GM12878 (cell line): Measurements from ENCODE around the gene PLA2G6. TPM values are rescaled to one million over a fixed set of nuclear protein-coding genes. Genes with fewer than 3 reads are reported as not detected.

Source experiments
- ATAC-seq: fragments of 200-7000 bp; cut with Tn5 transposase; 3 replicates; pipeline ENCODE4 v1.9.1; 2020; ENCODE audit warnings: mild to moderate bottlenecking, moderate library complexity
- BruUV-seq: library from RNA; stranded (reverse); fragments of 400-500 nt; replicated peaks from 2 replicates; lab custom pipeline; 2021; lab: Mats Ljungman, UMichigan
- CTCF ChIA-PET: fragments of 300-600 bp; sonication (Branson Sonifier 250); formaldehyde crosslinking; extraction: SDS; loops from one replicate; lab custom pipeline; 2021; ENCODE audit warnings: inconsistent platforms; lab: Yijun Ruan, JAX
- POLR2A ChIA-PET: fragments of 350-600 bp; formaldehyde crosslinking; extraction: SDS; loops from one replicate; lab custom pipeline; 2021; ENCODE audit warnings: inconsistent platforms; lab: Charles Lee
- RAD21 ChIA-PET: fragments of 300-600 bp; sonication (Branson Sonifier 250); formaldehyde crosslinking; loops from one replicate; lab custom pipeline; 2023; ENCODE audit warnings: antibody characterized with exemption; ENCODE audit not compliant: unreplicated experiment; lab: Charles Lee
- SMC1A ChIA-PET: fragments of 300-600 bp; sonication (Branson Sonifier 250); formaldehyde crosslinking; loops from one replicate; lab custom pipeline; 2023; ENCODE audit not compliant: unreplicated experiment, uncharacterized antibody; lab: Charles Lee
- DNase-seq: peaks from one replicate; pipeline ENCODE4 v3.0.0-alpha.2; 2011; ENCODE audit warnings: low read depth, low spot score
- FAIRE-seq: peaks from 3 replicates; lab custom pipeline; 2011; peaks lifted over from hg19 to GRCh38; lab: Jason Lieb, UNC
- H2AFZ ChIP-seq: 2 replicates; pipeline ENCODE4 v1.6.0; 2011; ENCODE audit warnings: low read depth, low read length, control low read depth; ENCODE audit not compliant: control insufficient read depth
- H3K27ac ChIP-seq: 2 replicates; pipeline ENCODE4 v1.5.1; 2011; ENCODE audit warnings: control low read depth; ENCODE audit not compliant: control insufficient read depth, insufficient read depth
- H3K27me3 ChIP-seq, 2 experiments: replicated peaks in 1 of 2; 2 replicates each; pipeline versions ENCODE4 v1.6.0 to v1.6.1; 2011; ENCODE audit warnings: low read length in 1 of 2; ENCODE audit not compliant: control insufficient read depth in 2 of 2, insufficient read depth in 2 of 2
- H3K36me3 ChIP-seq, 2 experiments: 2 replicates each; pipeline ENCODE4 v1.5.1; 2011; ENCODE audit warnings: low read length in 1 of 2; ENCODE audit not compliant: control insufficient read depth in 2 of 2, insufficient read depth in 2 of 2
- H3K4me1 ChIP-seq: 2 replicates; pipeline ENCODE4 v1.6.1; 2011; ENCODE audit warnings: mild to moderate bottlenecking, low read length, moderate library complexity, mixed read lengths; ENCODE audit not compliant: control insufficient read depth, insufficient read depth
- H3K4me2 ChIP-seq: 2 replicates; pipeline ENCODE4 v1.6.0; 2011; ENCODE audit warnings: control low read depth; ENCODE audit not compliant: control insufficient read depth, insufficient read depth
- H3K4me3 ChIP-seq: fragments of 200-600 bp; sonication (generic); 2 replicates; pipeline ENCODE4 v1.5.1; 2016
- H3K79me2 ChIP-seq: 2 replicates; pipeline ENCODE4 v1.6.0; 2011; ENCODE audit warnings: low read length; ENCODE audit not compliant: control insufficient read depth, insufficient read depth
- H3K9ac ChIP-seq: 2 replicates; pipeline ENCODE4 v1.8.0; 2011; ENCODE audit warnings: low read length, control low read depth, mixed read lengths; ENCODE audit not compliant: control insufficient read depth, insufficient read depth
- H3K9me3 ChIP-seq: replicated peaks from 3 replicates; pipeline ENCODE4 v1.5.1; 2011; ENCODE audit warnings: mild to moderate bottlenecking, low read length; ENCODE audit not compliant: control insufficient read depth, insufficient read depth
- H4K20me1 ChIP-seq: 2 replicates; pipeline ENCODE4 v1.6.0; 2011; ENCODE audit not compliant: control insufficient read depth, insufficient read depth
- BACH1 ChIP-seq: fragments of 450-650 bp; IDR thresholded peaks from 2 replicates; pipeline ENCODE4 v1.6.1; 2017; ENCODE audit warnings: mild to moderate bottlenecking, borderline replicate concordance
- BCL11A ChIP-seq: IDR thresholded peaks from 2 replicates; pipeline ENCODE4 v1.6.1; 2011; ENCODE audit warnings: low read depth, low read length
- FOXK2 ChIP-seq: fragments of 450-650 bp; IDR thresholded peaks from 2 replicates; pipeline ENCODE4 v1.6.1; 2017; ENCODE audit warnings: mild to moderate bottlenecking, moderate library complexity
- MLLT1 ChIP-seq: fragments of 450-650 bp; IDR thresholded peaks from 2 replicates; pipeline ENCODE4 v1.6.1; 2016; ENCODE audit warnings: mild to moderate bottlenecking
- SMAD1 ChIP-seq: fragments of 450-650 bp; IDR thresholded peaks from 2 replicates; pipeline ENCODE4 v1.6.1; 2018; ENCODE audit warnings: mild to moderate bottlenecking, low read depth; ENCODE audit not compliant: partially characterized antibody
- SPI1 ChIP-seq: IDR thresholded peaks from 2 replicates; pipeline ENCODE4 v1.6.1; 2011; ENCODE audit warnings: low read depth, mild to moderate bottlenecking, low read length, moderate library complexity, borderline replicate concordance; ENCODE audit not compliant: insufficient read depth
- TARDBP ChIP-seq: IDR thresholded peaks from 2 replicates; pipeline ENCODE4 v1.6.1; 2016; ENCODE audit warnings: borderline replicate concordance
- TBL1XR1 ChIP-seq: IDR thresholded peaks from 2 replicates; pipeline ENCODE4 v1.6.1; 2012; ENCODE audit warnings: low read depth, low read length, improper control_type of control experiment
- TCF3 ChIP-seq: IDR thresholded peaks from 2 replicates; pipeline ENCODE4 v1.6.1; 2012; ENCODE audit warnings: low read depth, mild to moderate bottlenecking, low read length, borderline replicate concordance; ENCODE audit not compliant: insufficient read depth
- WRNIP1 ChIP-seq: IDR thresholded peaks from 2 replicates; pipeline ENCODE4 v1.6.1; 2011; ENCODE audit warnings: low read depth, low read length, improper control_type of control experiment, borderline replicate concordance
- YBX1 ChIP-seq: fragments of 450-650 bp; IDR thresholded peaks from 2 replicates; pipeline ENCODE4 v1.6.1; 2016; ENCODE audit warnings: antibody characterized with exemption
- ZBTB4 ChIP-seq: fragments of 450-650 bp; formaldehyde crosslinking; IDR thresholded peaks from 2 replicates; pipeline ENCODE4 v1.4.0; 2022; ENCODE audit warnings: mild to moderate bottlenecking, moderate library complexity
- ZNF622 ChIP-seq: fragments of 450-650 bp; IDR thresholded peaks from 2 replicates; pipeline ENCODE4 v1.6.1; 2017; ENCODE audit warnings: mild to moderate bottlenecking, inconsistent platforms
- WGBS: methylation state at CpG from one replicate; pipeline ENCODE4 v1.1.6; 2016; ENCODE audit warnings: low lambda C conversion rate; ENCODE audit not compliant: insufficient replicate concordance, insufficient coverage; ENCODE audit errors: missing lambda C conversion rate; 5-methylcytosine and 5-hydroxymethylcytosine counted together
- in situ Hi-C: fragments of 300-500 bp; cut with MboI; formaldehyde crosslinking; loops from 9 replicates; pipeline ENCODE4 v1.14.3; 2018; ENCODE audit warnings: mixed read lengths
- intact Hi-C: fragments of 100-400 bp; cut with micrococcal nuclease; formaldehyde crosslinking; loops from one replicate; pipeline ENCODE4 v1.14.2; 2022; ENCODE audit not compliant: unreplicated experiment
- polyA plus RNA-seq, 11 experiments: library from polyadenylated mRNA; depleted of rRNA in 4 of 11; unstranded in 6 of 11; stranded (reverse) in 5 of 11; fragments of >200 nt; fragmentation: Nextera tagmentation in 4 of 11; fragmentation: Illumina TruSeq in 1 of 11; extraction: Ambion mirVana in 4 of 11; extraction: Trizol in 1 of 11; gene quantifications; 1 replicate in 1 of 11; 2 replicates in 10 of 11; pipeline versions ENCODE4 v1.2.1 to v1.2.3, GENCODE V29; 2011 to 2016; ENCODE audit warnings: inconsistent platforms in 2 of 11, missing spikeins in 2 of 11, low read depth in 1 of 11
- total RNA-seq, 4 experiments: library from RNA; depleted of rRNA in 3 of 4; stranded (reverse); fragments of >200 nt in 3 of 4; fragmentation: Illumina TruSeq in 1 of 4; extraction: Trizol in 1 of 4; gene quantifications; 2 replicates each; pipeline versions ENCODE4 v1.2.1 to v1.2.3, GENCODE V29; 2013 to 2021
- TF ChIP-seq, protein P1 (sequence below): IDR thresholded peaks from 2 replicates; pipeline ENCODE4 v1.6.1; 2011; ENCODE audit warnings: low read depth, mild to moderate bottlenecking, low read length, moderate library complexity, borderline replicate concordance; ENCODE audit errors: extremely low read depth
- TF ChIP-seq, protein P2 (sequence below): IDR thresholded peaks from 2 replicates; pipeline ENCODE4 v1.6.1; 2012; ENCODE audit warnings: improper control_type of control experiment, low read depth, low read length; ENCODE audit not compliant: insufficient replicate concordance

Gene PLA2G6
- total and polyA plus RNA-seq, 10 of the 15 experiments (the other 5 are each of a cell fraction or from before 2014, with no cell fraction given): 0.15 to 42.2 (median 15.8) TPM

DNA sequence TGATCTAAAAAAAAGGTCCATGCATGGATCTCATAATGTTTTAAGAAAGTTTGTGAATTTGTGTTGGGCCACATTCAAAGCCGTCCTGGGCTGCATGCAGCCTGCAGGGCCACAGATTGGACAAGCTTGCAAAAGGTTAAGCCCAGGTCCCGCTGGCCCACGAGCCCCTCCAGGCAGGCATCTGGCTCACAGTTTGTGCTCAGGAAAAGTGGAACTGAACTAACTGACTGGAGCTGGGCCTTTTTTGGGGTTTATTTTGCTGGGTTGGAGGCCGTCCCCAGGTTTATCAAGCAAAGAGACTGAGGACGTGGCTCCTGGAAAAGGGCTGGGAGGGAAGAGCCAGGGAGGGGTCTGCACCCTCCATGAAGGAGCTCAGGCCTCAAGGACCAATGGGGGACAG is 39.0 kb downstream of the PLA2G6 start:
- Histone ChIP-seq H4K20me1 (no peaks in the 10 kb centered on the region), H3K9me3 (no peaks in the 10 kb centered on the region), H3K4me3 (no peak overlapping the region), H3K4me1 (no peaks in the 10 kb centered on the region), H3K4me2 (no peak overlapping the region), H2AFZ (no peak overlapping the region), H3K36me3 (peaks cover 0 to 1% of the 10 kb centered on the region in 2 experiments; a peak in 1 of 4 replicates), H3K79me2 (no peaks in the 10 kb centered on the region), H3K27me3 (no peaks in the 10 kb centered on the region), H3K27ac (no peak overlapping the region), H3K9ac (no peak overlapping the region)
- POLR2A ChIA-PET: no interaction called here
- DNase-seq (no peak), ATAC-seq (no peak), FAIRE-seq (no peak)
- no TSS peak for BruUV-seq
- WGBS: 84% methylated on average over 5 of the region's 5 CpGs
- in situ Hi-C loops: no loop called here
- intact Hi-C loops: no loop called here
- RAD21 ChIA-PET: no interaction called here
- CTCF ChIA-PET: no interaction called here
- SMC1A ChIA-PET: no interaction called here
- no peak for TF ChIP-seq TARDBP
- TF ChIP-seq, protein P1, sequence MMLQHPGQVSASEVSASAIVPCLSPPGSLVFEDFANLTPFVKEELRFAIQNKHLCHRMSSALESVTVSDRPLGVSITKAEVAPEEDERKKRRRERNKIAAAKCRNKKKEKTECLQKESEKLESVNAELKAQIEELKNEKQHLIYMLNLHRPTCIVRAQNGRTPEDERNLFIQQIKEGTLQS: no peak
- TF ChIP-seq ZBTB4 (CRISPR knock-in tag): no peak
- TF ChIP-seq FOXK2: no peak
- no peak for TF ChIP-seq SPI1
- TF ChIP-seq SMAD1: no peak
- TF ChIP-seq WRNIP1: no peak
- no peak for TF ChIP-seq MLLT1
- TF ChIP-seq, protein P2, sequence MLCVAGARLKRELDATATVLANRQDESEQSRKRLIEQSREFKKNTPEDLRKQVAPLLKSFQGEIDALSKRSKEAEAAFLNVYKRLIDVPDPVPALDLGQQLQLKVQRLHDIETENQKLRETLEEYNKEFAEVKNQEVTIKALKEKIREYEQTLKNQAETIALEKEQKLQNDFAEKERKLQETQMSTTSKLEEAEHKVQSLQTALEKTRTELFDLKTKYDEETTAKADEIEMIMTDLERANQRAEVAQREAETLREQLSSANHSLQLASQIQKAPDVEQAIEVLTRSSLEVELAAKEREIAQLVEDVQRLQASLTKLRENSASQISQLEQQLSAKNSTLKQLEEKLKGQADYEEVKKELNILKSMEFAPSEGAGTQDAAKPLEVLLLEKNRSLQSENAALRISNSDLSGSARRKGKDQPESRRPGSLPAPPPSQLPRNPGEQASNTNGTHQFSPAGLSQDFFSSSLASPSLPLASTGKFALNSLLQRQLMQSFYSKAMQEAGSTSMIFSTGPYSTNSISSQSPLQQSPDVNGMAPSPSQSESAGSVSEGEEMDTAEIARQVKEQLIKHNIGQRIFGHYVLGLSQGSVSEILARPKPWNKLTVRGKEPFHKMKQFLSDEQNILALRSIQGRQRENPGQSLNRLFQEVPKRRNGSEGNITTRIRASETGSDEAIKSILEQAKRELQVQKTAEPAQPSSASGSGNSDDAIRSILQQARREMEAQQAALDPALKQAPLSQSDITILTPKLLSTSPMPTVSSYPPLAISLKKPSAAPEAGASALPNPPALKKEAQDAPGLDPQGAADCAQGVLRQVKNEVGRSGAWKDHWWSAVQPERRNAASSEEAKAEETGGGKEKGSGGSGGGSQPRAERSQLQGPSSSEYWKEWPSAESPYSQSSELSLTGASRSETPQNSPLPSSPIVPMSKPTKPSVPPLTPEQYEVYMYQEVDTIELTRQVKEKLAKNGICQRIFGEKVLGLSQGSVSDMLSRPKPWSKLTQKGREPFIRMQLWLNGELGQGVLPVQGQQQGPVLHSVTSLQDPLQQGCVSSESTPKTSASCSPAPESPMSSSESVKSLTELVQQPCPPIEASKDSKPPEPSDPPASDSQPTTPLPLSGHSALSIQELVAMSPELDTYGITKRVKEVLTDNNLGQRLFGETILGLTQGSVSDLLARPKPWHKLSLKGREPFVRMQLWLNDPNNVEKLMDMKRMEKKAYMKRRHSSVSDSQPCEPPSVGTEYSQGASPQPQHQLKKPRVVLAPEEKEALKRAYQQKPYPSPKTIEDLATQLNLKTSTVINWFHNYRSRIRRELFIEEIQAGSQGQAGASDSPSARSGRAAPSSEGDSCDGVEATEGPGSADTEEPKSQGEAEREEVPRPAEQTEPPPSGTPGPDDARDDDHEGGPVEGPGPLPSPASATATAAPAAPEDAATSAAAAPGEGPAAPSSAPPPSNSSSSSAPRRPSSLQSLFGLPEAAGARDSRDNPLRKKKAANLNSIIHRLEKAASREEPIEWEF: no peak
- TF ChIP-seq ZNF622: no peak
- no peak for TF ChIP-seq TCF3
- no peak for TF ChIP-seq TBL1XR1
- TF ChIP-seq BACH1: no peak
- no peak for TF ChIP-seq BCL11A
- no peak for TF ChIP-seq YBX1
